ENCODE data around the gene UPK2. TPM values are rescaled to one million over a fixed set of nuclear protein-coding genes. Genes with fewer than 3 reads are reported as not detected.
A peak's percentile ranks its signal among the peaks of the same experiment; 100 is the strongest.

UPK2 gene
- total and polyA plus RNA-seq, 2 of the 13 experiments (the other 11 are each of a cell fraction or from before 2014, with no cell fraction given): not detected

DNA sequence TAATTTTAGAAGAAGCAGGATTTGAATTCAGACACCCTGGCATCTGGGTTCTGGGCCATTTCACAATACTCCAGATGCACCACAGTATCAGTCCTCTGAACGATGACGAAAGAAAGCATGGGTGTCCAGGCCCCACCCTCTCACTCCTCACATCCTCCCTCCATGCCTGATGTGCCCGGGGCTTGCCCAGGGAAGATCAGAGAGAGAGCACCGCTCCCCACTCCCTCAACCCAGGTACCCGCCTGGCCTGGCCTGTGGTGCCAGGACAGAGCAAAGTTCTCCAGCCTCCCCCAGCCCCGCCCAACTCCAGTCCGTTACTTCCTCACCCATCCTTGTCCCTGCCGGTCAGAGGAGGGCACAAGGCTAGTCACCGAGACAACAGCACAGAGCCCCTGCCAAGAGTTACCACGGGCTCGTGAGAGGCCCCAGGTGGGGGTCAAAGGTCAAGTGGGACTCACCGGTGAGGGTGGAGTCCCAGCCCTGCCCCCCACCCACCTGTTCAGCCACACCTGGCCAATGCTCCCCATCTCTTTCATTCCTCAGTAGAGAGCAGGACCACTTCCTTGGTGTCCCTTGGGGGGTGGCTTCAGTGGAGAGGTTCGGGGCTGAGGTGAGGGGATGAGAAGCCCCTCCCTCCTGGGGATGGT, 38.5 kb upstream of the UPK2 start (continued):
- TF ChIP-seq, protein P1, sequence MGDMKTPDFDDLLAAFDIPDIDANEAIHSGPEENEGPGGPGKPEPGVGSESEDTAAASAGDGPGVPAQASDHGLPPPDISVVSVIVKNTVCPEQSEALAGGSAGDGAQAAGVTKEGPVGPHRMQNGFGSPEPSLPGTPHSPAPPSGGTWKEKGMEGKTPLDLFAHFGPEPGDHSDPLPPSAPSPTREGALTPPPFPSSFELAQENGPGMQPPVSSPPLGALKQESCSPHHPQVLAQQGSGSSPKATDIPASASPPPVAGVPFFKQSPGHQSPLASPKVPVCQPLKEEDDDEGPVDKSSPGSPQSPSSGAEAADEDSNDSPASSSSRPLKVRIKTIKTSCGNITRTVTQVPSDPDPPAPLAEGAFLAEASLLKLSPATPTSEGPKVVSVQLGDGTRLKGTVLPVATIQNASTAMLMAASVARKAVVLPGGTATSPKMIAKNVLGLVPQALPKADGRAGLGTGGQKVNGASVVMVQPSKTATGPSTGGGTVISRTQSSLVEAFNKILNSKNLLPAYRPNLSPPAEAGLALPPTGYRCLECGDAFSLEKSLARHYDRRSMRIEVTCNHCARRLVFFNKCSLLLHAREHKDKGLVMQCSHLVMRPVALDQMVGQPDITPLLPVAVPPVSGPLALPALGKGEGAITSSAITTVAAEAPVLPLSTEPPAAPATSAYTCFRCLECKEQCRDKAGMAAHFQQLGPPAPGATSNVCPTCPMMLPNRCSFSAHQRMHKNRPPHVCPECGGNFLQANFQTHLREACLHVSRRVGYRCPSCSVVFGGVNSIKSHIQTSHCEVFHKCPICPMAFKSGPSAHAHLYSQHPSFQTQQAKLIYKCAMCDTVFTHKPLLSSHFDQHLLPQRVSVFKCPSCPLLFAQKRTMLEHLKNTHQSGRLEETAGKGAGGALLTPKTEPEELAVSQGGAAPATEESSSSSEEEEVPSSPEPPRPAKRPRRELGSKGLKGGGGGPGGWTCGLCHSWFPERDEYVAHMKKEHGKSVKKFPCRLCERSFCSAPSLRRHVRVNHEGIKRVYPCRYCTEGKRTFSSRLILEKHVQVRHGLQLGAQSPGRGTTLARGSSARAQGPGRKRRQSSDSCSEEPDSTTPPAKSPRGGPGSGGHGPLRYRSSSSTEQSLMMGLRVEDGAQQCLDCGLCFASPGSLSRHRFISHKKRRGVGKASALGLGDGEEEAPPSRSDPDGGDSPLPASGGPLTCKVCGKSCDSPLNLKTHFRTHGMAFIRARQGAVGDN (CRISPR knock-in tag; IDR thresholded peaks at IDR 0.05): peak; percentile 61
- TF ChIP-seq, protein P2, sequence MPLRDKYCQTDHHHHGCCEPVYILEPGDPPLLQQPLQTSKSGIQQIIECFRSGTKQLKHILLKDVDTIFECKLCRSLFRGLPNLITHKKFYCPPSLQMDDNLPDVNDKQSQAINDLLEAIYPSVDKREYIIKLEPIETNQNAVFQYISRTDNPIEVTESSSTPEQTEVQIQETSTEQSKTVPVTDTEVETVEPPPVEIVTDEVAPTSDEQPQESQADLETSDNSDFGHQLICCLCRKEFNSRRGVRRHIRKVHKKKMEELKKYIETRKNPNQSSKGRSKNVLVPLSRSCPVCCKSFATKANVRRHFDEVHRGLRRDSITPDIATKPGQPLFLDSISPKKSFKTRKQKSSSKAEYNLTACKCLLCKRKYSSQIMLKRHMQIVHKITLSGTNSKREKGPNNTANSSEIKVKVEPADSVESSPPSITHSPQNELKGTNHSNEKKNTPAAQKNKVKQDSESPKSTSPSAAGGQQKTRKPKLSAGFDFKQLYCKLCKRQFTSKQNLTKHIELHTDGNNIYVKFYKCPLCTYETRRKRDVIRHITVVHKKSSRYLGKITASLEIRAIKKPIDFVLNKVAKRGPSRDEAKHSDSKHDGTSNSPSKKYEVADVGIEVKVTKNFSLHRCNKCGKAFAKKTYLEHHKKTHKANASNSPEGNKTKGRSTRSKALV (CRISPR knock-in tag; IDR thresholded peaks at IDR 0.05): no peak
- TF ChIP-seq ZNF747 (CRISPR knock-in tag; IDR thresholded peaks at IDR 0.05; ENCODE audit: borderline replicate concordance) (no peak; the same call in 1 of the 2 replicates), BRF2 (CRISPR knock-in tag; IDR thresholded peaks at IDR 0.05) (no peak), HNF4A (CRISPR knock-in tag; IDR thresholded peaks at IDR 0.05) (peak; percentile 77), RELA (CRISPR knock-in tag; IDR thresholded peaks at IDR 0.05) (no peak), ZNF543 (CRISPR knock-in tag; IDR thresholded peaks at IDR 0.05) (no peak), TGIF2 (CRISPR knock-in tag; IDR thresholded peaks at IDR 0.05) (peak; percentile 57; the same call in 1 of the 2 replicates), CREB1 (IDR thresholded peaks at IDR 0.05) (no peak), CREB1 (CRISPR knock-in tag; IDR thresholded peaks at IDR 0.05) (0 out of 2 replicates have a peak, but pooled peaks have one; percentile 39), TEF (CRISPR knock-in tag; IDR thresholded peaks at IDR 0.05) (no peak), BORCS8-MEF2B (CRISPR knock-in tag; IDR thresholded peaks at IDR 0.05) (no peak), ZNF331 (CRISPR knock-in tag; IDR thresholded peaks at IDR 0.05) (no peak; the same call in 1 of the 2 replicates)
- TF ChIP-seq, protein P3, sequence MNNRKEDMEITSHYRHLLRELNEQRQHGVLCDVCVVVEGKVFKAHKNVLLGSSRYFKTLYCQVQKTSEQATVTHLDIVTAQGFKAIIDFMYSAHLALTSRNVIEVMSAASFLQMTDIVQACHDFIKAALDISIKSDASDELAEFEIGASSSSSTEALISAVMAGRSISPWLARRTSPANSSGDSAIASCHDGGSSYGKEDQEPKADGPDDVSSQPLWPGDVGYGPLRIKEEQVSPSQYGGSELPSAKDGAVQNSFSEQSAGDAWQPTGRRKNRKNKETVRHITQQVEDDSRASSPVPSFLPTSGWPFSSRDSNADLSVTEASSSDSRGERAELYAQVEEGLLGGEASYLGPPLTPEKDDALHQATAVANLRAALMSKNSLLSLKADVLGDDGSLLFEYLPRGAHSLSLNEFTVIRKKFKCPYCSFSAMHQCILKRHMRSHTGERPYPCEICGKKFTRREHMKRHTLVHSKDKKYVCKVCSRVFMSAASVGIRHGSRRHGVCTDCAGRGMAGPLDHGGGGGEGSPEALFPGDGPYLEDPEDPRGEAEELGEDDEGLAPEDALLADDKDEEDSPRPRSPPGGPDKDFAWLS (CRISPR knock-in tag; IDR thresholded peaks at IDR 0.05; ENCODE audit: borderline replicate concordance): no peak
- TF ChIP-seq, protein P4, sequence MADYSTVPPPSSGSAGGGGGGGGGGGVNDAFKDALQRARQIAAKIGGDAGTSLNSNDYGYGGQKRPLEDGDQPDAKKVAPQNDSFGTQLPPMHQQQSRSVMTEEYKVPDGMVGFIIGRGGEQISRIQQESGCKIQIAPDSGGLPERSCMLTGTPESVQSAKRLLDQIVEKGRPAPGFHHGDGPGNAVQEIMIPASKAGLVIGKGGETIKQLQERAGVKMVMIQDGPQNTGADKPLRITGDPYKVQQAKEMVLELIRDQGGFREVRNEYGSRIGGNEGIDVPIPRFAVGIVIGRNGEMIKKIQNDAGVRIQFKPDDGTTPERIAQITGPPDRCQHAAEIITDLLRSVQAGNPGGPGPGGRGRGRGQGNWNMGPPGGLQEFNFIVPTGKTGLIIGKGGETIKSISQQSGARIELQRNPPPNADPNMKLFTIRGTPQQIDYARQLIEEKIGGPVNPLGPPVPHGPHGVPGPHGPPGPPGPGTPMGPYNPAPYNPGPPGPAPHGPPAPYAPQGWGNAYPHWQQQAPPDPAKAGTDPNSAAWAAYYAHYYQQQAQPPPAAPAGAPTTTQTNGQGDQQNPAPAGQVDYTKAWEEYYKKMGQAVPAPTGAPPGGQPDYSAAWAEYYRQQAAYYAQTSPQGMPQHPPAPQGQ (CRISPR knock-in tag; IDR thresholded peaks at IDR 0.05; ENCODE audit: borderline replicate concordance): no peak
- TF ChIP-seq, protein P5, sequence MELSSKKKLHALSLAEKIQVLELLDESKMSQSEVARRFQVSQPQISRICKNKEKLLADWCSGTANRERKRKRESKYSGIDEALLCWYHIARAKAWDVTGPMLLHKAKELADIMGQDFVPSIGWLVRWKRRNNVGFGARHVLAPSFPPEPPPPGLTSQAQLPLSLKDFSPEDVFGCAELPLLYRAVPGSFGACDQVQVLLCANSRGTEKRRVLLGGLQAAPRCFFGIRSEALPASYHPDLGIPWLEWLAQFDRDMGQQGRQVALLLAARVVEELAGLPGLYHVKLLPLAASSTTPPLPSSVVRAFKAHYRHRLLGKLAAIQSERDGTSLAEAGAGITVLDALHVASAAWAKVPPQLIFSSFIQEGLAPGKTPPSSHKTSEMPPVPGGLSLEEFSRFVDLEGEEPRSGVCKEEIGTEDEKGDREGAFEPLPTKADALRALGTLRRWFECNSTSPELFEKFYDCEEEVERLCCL (CRISPR knock-in tag; IDR thresholded peaks at IDR 0.05; ENCODE audit: borderline replicate concordance): no peak

All from HepG2 (cell line).